Hematopoietic multipotent progenitor cell treated with erythropoietin and hydrocortisone succinate and interleukin-3 and kit ligand, for 17 days (in vitro differentiated cells): Measurements from ENCODE around the gene WSCD2.

Experiments used
- DNase-seq: peaks from one replicate; pipeline ENCODE4 v3.0.0-alpha.2; 2015; ENCODE audit warnings: low spot score

The WSCD2 gene

GRCh38 chr12:108267450-108267849, 138.4 kb downstream of the WSCD2 start:
- DNase-seq, result no peak

- DNase-seq, result no peak
These were observed 139.3 kb downstream of the WSCD2 start for GRCh38 chr12:108268397-108268796.

- no peak for DNase-seq
These were observed 140.1 kb downstream of the WSCD2 start for GRCh38 chr12:108269224-108269623.

- DNase-seq, result no peak
These were observed 141.2 kb downstream of the WSCD2 start for GRCh38 chr12:108270035-108270848.

GRCh38 chr12:108270849-108271143, 141.7 kb downstream of the WSCD2 start:
- DNase-seq, result no peak

GRCh38 chr12:108271951-108272872, 143.1 kb downstream of the WSCD2 start:
- no peak for DNase-seq

- DNase-seq, result no peak
These were observed 144.1 kb downstream of the WSCD2 start for GRCh38 chr12:108273217-108273616.

GRCh38 chr12:108277613-108278012, 148.5 kb downstream of the WSCD2 start:
- no peak for DNase-seq

GRCh38 chr12:108282160-108282559, 153.1 kb downstream of the WSCD2 start:
- no peak for DNase-seq

- no peak for DNase-seq
These were observed 153.6 kb downstream of the WSCD2 start for GRCh38 chr12:108282676-108283075.

GRCh38 chr12:108284163-108284562, 155.1 kb downstream of the WSCD2 start:
- no peak for DNase-seq

GRCh38 chr12:108285016-108285415, 155.9 kb downstream of the WSCD2 start:
- no peak for DNase-seq

- no peak for DNase-seq
These were observed 158.1 kb downstream of the WSCD2 start for GRCh38 chr12:108287227-108287626.

GRCh38 chr12:108289350-108290161, 160.5 kb downstream of the WSCD2 start:
- DNase-seq, result no peak

GRCh38 chr12:108295641-108296040, 166.6 kb downstream of the WSCD2 start:
- no peak for DNase-seq

GRCh38 chr12:108296945-108297344, 167.9 kb downstream of the WSCD2 start:
- no peak for DNase-seq

GRCh38 chr12:108297424-108297823, 168.3 kb downstream of the WSCD2 start:
- DNase-seq, result no peak

GRCh38 chr12:108297895-108298760, 169.0 kb downstream of the WSCD2 start:
- no peak for DNase-seq

GRCh38 chr12:108298761-108299275, 169.7 kb downstream of the WSCD2 start:
- no peak for DNase-seq

GRCh38 chr12:108299516-108299915, 170.4 kb downstream of the WSCD2 start:
- DNase-seq, result no peak
